ENCODE measurements around the gene PPP2R3A.
A peak's percentile ranks its signal among the peaks of the same experiment; 100 is the strongest.

Gene PPP2R3A

DNA sequence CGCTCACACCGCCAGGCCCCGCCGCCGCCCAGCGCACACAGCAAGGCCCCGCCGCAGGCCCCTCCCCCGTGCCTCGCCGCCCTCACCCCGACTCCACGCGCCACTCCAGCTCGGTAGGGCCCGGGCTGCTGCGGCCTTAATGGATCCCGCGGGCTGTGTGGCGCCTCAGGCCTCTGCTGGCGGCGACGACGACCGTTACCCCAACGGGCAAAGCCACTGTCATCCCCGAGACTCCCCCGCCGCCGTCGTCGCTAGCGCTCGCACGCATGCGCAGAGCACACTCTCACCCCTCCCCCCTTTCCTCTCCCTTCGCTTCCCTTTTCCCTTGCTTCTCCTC lies 230.5 kb downstream of the PPP2R3A start, which contains the start of gene MSL2:
TSS of gene MSL2 (minus strand) at position 272 of the 337 bp plus-strand sequence. CDS start 1,222 bp downstream, outside the sequence.
- H3K36me3 Mint-ChIP-seq: peaks cover 17% of the 10 kb centered on the region
- no peak for ATAC-seq
- peak within 1 kb of the TSS; percentile 94 for H3K27ac Mint-ChIP-seq
- no peaks in the 10 kb centered on the region for H3K9me3 Mint-ChIP-seq
- peak within 1 kb of the TSS; percentile 86 for H3K4me3 Mint-ChIP-seq
- H3K27me3 Mint-ChIP-seq: no peaks in the 10 kb centered on the region
- peaks cover 50% of the 10 kb centered on the region for H3K4me1 Mint-ChIP-seq

DNA sequence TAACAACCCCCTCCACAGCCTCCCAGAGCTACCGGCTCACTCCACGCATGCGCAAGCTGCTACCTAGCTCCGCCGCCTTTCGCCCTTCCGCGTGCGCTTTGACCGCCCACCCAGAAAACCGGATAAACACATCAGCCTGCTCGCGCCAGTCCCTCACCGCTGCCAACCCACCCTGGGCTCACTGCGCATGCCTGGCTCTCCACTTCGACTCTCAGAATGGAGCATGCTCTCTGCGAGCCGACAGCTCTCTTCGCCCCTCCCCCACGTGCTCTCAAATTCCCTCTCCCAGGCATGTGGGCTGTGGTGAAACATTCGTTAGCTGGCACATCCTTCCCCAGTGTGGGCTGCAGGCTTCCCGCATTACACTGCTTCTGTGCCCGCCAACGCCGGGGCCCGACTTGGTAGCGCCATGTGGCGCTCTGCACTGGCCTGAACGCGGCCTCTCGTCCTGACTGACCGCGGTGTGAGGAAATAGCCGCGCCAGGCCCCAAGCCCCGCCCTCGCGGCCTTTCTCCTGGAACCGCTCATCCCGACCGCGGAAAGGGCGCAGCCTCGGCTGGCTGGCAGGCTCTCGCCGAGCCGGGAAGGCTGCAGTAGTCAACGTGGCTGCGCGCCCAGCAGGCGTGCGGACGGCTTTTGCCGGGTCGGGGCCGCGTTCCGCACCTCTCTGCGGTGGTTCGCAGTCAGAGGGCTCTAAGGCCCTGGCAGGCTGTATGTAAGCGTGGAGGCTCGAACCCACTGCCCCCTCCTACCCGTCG lies 231.1 kb downstream of the PPP2R3A start:
- Mint-ChIP-seq H3K36me3 (peaks cover 17% of the 10 kb centered on the region), H3K4me3 (peak overlapping the region; percentile 86), H3K27me3 (no peaks in the 10 kb centered on the region), H3K9me3 (no peaks in the 10 kb centered on the region), H3K4me1 (peaks cover 44% of the 10 kb centered on the region), H3K27ac (peak overlapping the region; percentile 94)
- ATAC-seq: peak; percentile 88

DNA sequence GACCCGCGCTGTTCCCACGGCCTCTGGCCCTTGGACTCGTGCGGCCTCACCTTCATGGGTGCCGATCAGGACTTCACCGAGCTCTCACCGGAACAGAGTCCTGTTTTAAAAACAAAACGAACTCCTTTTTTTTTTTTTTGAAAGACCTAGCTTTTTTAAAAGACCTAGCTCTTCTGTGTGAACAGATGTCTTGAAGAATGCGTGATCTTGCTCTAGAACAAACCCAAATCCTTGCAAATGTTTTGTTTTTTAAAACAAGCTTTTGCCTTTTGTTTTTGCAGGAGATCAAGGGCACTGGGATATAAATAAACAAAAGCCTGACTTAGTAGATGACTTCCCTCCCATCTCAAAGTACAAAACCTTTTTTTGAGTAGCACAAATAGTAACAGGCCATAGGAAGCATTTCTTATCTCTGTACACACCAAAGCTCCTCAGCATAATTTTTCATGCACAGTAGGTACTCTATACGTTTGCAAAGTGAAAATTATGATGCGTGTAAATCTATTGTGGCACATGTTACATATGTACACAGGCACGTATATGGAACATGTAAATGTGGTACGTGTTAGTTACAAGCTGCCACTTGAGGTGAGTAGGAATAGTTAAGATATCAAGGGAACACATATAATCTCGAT lies 231.7 kb downstream of the PPP2R3A start:
- Mint-ChIP-seq H3K27me3 (peaks cover 3% of the 10 kb centered on the region), H3K4me3 (peak overlapping the region; percentile 86), H3K27ac (peak overlapping the region; percentile 94), H3K4me1 (peaks cover 37% of the 10 kb centered on the region), H3K9me3 (no peaks in the 10 kb centered on the region), H3K36me3 (peaks cover 17% of the 10 kb centered on the region)
- no peak for ATAC-seq

All from stimulated activated memory B cell treated with anti-CD40 and anti-IgM and Interleukin-4, amounts not matched to agents 10 μg/mL and 1 μg/mL and 100 μg/mL, for 72 hours (primary cell).